ENCODE measurements around the gene MAP3K7CL.

The MAP3K7CL gene

GRCh38 chr21:29124645-29125044 lies 5.8 kb upstream of the MAP3K7CL start:
- H3K4me1 ChIP-seq (ENCODE audit: low read length): peaks cover 53% of the 10 kb centered on the region
- no peaks in the 10 kb centered on the region for H4K20me1 ChIP-seq (ENCODE audit: insufficient read depth, low read length)
- no peaks in the 10 kb centered on the region for H3K9me3 ChIP-seq (ENCODE audit: insufficient read depth, low read length)
- H3K9ac ChIP-seq (ENCODE audit: low read length): peak overlapping the region; percentile 18; the same call in 1 of the 2 replicates
- TF ChIP-seq EZH2phosphoT487 (IDR thresholded peaks at IDR 0.05; ENCODE audit: low read depth) (no peak), CTCF (IDR thresholded peaks at IDR 0.05; ENCODE audit: low read depth, low read length) (no peak)
- H3K79me2 ChIP-seq (ENCODE audit: low read length): no peaks in the 10 kb centered on the region
- H3K27me3 ChIP-seq (ENCODE audit: low read depth, low read length): no peaks in the 10 kb centered on the region
- H3K4me2 ChIP-seq (ENCODE audit: low read length): peak overlapping the region; percentile 49
- H3K27ac ChIP-seq (ENCODE audit: low read length): peak overlapping the region; percentile 52
- peak overlapping the region; percentile 13; the same call in 1 of the 2 replicates for H3K4me3 ChIP-seq (ENCODE audit: low read length)
- no peak overlapping the region for H2AFZ ChIP-seq (ENCODE audit: low read depth, low read length)
- H3K36me3 ChIP-seq (replicated peaks; ENCODE audit: low read depth, low read length): peaks cover 5% of the 10 kb centered on the region

- peak overlapping the region; percentile 18; the same call in 1 of the 2 replicates for H3K9ac ChIP-seq (ENCODE audit: low read length)
- no peaks in the 10 kb centered on the region for H3K27me3 ChIP-seq (ENCODE audit: low read depth, low read length)
- H3K4me1 ChIP-seq (ENCODE audit: low read length): peaks cover 49% of the 10 kb centered on the region
- H3K4me2 ChIP-seq (ENCODE audit: low read length): peak overlapping the region; percentile 49
- H3K79me2 ChIP-seq (ENCODE audit: low read length): no peaks in the 10 kb centered on the region
- H3K36me3 ChIP-seq (replicated peaks; ENCODE audit: low read depth, low read length): peaks cover 6% of the 10 kb centered on the region
- H3K9me3 ChIP-seq (ENCODE audit: insufficient read depth, low read length): no peaks in the 10 kb centered on the region
- peak overlapping the region; percentile 52 for H3K27ac ChIP-seq (ENCODE audit: low read length)
- TF ChIP-seq CTCF (IDR thresholded peaks at IDR 0.05; ENCODE audit: low read depth, low read length): no peak
- no peak for TF ChIP-seq EZH2phosphoT487 (IDR thresholded peaks at IDR 0.05; ENCODE audit: low read depth)
- no peaks in the 10 kb centered on the region for H4K20me1 ChIP-seq (ENCODE audit: insufficient read depth, low read length)
- H3K4me3 ChIP-seq (ENCODE audit: low read length): peak overlapping the region; percentile 13
- no peak overlapping the region for H2AFZ ChIP-seq (ENCODE audit: low read depth, low read length)
Observed at GRCh38 chr21:29125191-29125590, 5.3 kb upstream of the MAP3K7CL start.

- Histone ChIP-seq H4K20me1 (ENCODE audit: insufficient read depth, low read length) (no peaks in the 10 kb centered on the region), H3K27ac (ENCODE audit: low read length) (no peak overlapping the region), H3K9ac (ENCODE audit: low read length) (no peak overlapping the region), H3K36me3 (replicated peaks; ENCODE audit: low read depth, low read length) (peaks cover 6% of the 10 kb centered on the region), H3K4me3 (ENCODE audit: low read length) (no peak overlapping the region), H3K79me2 (ENCODE audit: low read length) (no peaks in the 10 kb centered on the region), H3K4me1 (ENCODE audit: low read length) (peaks cover 41% of the 10 kb centered on the region), H3K4me2 (ENCODE audit: low read length) (peak overlapping the region; percentile 49; the same call in 1 of the 2 replicates), H3K27me3 (ENCODE audit: low read depth, low read length) (no peaks in the 10 kb centered on the region), H3K9me3 (ENCODE audit: insufficient read depth, low read length) (no peaks in the 10 kb centered on the region), H2AFZ (ENCODE audit: low read depth, low read length) (no peak overlapping the region)
- no peak for TF ChIP-seq CTCF (IDR thresholded peaks at IDR 0.05; ENCODE audit: low read depth, low read length)
- TF ChIP-seq EZH2phosphoT487 (IDR thresholded peaks at IDR 0.05; ENCODE audit: low read depth): no peak
Observed at GRCh38 chr21:29125979-29126378, 4.5 kb upstream of the MAP3K7CL start.

GRCh38 chr21:29133241-29133640 lies 2.8 kb downstream of the MAP3K7CL start:
- H3K4me2 ChIP-seq (ENCODE audit: low read length): no peak overlapping the region
- H3K36me3 ChIP-seq (replicated peaks; ENCODE audit: low read depth, low read length): peaks cover 6% of the 10 kb centered on the region
- H2AFZ ChIP-seq (ENCODE audit: low read depth, low read length): no peak overlapping the region
- H3K9ac ChIP-seq (ENCODE audit: low read length): no peak overlapping the region
- H3K4me3 ChIP-seq (ENCODE audit: low read length): no peak overlapping the region
- TF ChIP-seq CTCF (IDR thresholded peaks at IDR 0.05; ENCODE audit: low read depth, low read length) (no peak), EZH2phosphoT487 (IDR thresholded peaks at IDR 0.05; ENCODE audit: low read depth) (no peak)
- H3K27me3 ChIP-seq (ENCODE audit: low read depth, low read length): no peaks in the 10 kb centered on the region
- no peaks in the 10 kb centered on the region for H4K20me1 ChIP-seq (ENCODE audit: insufficient read depth, low read length)
- no peaks in the 10 kb centered on the region for H3K79me2 ChIP-seq (ENCODE audit: low read length)
- no peaks in the 10 kb centered on the region for H3K4me1 ChIP-seq (ENCODE audit: low read length)
- H3K27ac ChIP-seq (ENCODE audit: low read length): no peak overlapping the region
- no peaks in the 10 kb centered on the region for H3K9me3 ChIP-seq (ENCODE audit: insufficient read depth, low read length)

Measured in OCI-LY3 (cell line).